Stimulated activated CD4-positive, alpha-beta T cell treated with anti-CD3 and anti-CD28 coated beads, Interleukin-12 subunit alpha, Interleukin-12 subunit beta, amount 100 ng/mL, for 24 hours (primary cell): Measurements from ENCODE around the gene SRGAP2C.
"Not testable (repeated sequence)": the region's sequence is repeated elsewhere in the genome, so short reads cannot be mapped to it uniquely, and the experiment has no call there.

Source experiments
- DNase-seq, 2 experiments: peaks; one replicate each; pipeline ENCODE4 v3.0.0-alpha.2; 2020; ENCODE audit warnings: low read depth in 2 of 2

SRGAP2C gene

DNA sequence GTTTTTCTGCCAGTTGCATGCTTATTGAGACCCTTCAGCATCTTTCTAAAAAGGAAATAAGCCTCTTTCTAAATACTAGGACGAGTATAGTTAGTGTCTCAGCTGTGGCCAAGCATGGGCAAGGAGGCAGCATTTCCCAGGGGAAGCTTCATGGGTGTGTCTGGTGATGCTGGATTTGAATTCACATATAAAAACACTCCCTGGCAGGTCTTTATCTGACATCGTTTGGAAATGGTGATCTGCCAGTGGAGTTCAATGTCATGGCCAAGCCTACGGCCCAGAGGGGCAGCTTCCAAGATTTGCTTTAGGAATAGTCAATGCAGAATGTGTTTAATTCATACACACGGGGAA is 94.7 kb downstream of the SRGAP2C start:
- not testable (repeated sequence) for DNase-seq

DNA sequence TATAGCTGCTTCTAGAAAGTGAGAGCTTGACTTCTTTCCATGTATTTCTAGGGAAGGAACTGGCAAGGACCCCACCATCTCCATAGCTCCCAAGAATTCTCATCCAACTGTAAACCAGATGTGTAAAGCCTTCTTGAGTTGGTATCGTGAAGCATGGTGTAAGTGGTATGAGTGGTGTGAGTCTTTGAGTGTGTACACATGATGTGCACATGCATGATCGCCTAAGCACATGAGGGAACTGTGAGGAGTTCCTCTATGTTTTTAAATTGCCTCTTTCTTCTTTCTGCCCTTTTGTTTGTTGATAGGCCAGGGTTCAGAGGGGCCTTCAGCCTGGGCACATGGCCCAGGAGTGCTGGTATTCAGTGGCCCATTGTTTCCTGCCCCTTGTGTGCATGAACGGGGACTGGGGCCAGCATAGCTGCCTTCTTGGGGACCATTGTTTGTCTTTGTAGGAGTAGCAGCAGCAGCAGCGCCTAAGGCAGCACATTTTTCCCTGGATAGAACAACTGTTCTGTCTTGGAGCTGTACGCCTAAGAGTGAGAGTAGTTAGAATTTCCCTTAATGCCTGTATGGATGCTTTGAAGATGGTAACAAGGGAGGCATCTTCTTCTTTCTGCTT is 96.0 kb downstream of the SRGAP2C start:
- not testable (repeated sequence) for DNase-seq

DNA sequence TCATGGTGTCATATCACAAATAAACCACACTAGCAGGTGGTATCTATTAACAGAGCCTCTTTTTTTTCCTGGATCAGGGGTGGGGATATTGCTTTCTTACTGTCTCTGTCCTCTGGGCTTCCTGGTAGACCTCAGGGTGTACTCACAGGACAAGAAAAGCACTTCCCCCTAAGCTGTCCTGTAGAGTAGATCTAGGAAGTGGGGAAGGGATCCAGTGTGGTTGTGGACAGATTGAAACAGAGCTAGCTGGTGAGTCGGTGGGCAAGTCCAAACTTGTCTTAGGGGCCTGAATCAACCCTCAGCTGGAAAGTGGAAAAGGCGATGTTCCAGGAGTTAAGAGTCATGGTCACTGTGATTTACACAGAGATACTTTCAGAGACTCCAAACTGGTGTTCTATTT is 96.7 kb downstream of the SRGAP2C start:
- DNase-seq: not testable (repeated sequence)

DNA sequence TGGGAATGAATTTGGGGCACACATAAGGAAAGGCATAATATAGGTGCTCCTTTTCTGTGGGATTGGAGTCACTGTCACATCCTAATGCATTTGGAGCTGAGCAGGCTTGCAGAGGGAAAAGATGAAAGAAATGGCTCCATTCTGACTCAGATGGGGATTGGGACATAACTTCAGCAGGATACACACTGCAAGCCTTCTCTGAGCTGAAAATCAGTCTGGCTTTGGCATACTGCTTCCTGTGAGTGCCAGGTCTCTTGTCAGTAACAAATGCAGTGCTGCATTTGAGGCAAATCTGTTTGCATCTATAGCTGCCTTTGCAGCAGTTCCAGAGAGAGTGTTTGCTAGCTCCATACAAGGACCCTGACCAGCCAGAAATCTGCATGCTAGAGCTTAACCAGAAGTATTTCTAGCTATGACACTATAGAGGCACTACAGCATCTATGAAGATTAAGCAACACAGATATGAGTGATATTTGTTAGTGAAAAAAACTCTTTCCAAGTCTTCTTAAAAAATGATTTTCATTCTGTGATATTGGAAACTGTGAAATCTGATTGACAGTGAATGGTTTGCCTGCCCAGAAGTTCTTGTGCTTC is 98.9 kb downstream of the SRGAP2C start:
- not testable (repeated sequence) for DNase-seq

DNA sequence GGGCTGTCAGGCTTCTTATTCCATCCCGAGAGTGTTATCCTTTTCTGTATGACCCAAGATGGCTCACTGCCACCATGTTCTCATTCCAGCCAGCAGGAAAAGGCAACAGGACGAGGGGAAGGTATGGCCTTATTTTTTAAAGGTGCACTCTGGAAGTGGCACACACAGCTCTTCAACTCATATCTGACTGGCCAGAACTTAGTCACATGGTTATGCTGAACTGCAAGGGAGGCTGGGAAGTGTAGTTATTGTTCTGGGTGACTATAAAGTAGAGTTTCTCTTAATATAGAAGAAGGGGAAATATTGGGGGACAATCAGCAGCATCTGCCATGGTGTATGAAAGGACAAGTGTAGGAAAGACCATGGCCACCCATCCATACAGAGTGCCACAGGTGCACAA is 107.8 kb downstream of the SRGAP2C start:
- DNase-seq: not testable (repeated sequence)

DNA sequence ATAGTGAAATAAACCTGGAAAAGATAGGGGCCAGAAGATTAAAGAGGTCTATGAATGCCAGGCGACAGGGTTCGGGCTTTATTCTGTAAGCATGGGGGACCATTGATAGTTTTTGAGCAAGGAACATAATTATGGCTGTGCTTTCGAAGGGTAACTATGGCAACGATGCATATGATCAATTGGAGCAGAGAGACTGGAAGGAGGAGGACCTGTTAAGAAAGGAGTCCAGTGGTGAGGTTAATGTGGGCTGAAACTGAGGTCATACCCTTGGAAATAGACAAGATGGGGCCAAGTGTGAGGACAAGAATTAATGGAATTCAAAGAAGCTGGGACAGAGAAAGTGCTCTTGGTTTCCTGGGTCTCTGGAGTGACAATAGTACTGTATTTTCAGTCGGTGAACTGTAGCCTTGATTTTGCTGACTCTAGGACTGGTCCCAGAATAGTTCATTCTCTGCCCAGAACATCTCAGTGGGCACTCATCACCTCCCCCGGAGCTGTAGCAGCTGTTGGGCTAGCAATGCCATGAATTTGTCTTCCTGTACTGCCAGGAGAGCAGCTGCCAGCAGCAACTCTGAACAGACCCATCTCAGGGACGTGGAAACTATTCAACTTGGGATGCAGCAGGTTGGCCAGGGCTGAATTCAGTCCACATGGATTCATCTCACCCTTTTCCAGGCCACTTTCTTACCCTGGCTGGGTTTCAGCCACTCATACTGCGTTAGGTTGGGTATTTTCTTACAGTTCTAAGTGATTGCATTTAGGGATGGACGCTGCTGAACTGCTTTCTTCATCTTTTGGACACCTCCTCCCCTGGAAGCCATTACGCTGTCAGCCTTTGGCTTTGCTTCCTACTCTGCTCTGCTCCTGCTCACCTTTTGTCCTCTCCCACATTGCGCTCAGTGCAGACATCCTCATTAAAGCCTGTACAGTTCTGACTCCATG is 108.8 kb downstream of the SRGAP2C start:
- not testable (repeated sequence) for DNase-seq

DNA sequence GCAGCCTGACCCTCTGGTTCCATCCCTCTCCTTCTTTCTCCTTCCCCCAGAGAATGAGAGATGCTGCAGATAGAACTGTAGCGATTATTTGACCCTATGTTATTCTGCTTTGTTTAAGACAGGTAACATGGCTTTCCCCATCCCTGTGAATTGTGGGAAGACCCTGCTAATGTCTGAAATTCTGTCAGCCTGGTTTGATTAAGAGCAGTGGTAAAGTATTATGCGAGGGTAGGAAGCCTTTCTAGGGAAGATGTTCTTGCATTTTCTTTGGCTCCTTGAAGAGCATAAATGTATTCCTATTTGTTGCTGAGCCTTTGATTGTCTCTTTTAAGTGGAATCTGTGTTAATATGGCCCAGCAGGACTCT is 109.4 kb downstream of the SRGAP2C start:
- not testable (repeated sequence) for DNase-seq

DNA sequence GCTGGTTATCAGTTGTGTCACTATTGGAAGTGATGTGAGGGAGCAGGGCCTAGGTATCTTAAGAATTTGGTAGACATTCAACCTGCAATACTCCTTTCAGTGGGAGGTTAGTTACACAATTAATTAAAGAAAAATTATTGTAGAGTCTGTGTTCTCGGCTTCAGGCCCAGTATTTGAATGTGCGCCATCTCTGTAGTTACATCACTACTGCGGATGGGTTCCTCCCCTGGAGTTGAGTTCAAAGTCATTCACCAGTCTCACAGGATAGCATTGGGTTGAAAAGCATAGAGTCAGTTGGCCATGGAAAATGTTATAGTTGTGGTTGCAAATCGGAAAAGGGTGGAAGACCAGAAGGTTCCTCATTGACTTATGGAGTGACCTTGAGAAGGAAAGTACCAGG is 111.8 kb downstream of the SRGAP2C start:
- DNase-seq: not testable (repeated sequence)

DNA sequence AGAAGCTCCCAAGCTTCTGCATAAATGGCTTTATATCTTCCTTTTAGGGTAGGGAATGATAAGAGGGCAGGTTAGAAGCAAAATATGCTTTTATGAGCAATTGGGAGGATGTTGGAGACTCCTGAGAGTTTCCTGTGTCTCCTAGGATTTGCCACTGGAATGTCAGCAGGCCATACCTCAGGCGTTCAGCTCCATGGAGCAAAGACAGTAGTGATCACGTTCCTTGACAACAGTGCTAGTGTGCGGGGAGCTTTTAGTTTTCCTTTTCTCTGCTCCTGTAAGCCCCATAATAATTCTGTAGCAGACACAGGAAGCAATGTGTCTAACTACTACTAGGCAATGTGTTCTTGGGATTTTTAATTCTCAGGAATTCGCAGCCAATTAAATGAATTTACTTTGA is 113.8 kb downstream of the SRGAP2C start:
- DNase-seq: not testable (repeated sequence)

DNA sequence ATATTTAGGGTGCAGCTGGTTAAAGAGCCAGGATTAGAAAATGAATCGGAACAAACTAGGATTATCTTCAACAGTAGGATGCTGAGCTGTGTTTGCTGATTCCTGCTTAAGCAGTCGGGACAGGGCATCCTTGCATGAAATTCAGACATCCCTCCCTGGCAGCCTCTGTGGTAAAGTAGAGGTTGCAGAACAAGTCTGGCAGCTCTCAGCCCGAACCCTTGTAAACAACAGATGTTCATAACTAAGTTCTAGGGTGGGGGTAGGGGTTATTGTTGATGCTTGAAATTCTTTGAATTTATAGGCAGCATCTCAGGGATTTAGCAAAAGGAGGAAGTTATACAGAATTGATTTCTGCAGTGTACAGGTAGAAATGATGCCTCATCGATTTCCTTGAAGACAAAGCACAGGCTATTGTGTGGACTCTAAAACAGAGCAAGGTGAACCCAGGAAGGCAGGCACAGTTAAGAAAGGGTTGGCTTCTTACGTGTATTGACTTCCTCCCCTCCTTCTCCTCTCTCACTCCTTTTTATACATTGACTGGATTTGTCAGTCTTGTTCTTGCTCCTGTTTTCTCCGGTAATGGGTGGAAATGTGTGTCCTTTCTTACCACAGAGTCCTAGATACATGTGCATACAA is 114.9 kb downstream of the SRGAP2C start:
- not testable (repeated sequence) for DNase-seq

DNA sequence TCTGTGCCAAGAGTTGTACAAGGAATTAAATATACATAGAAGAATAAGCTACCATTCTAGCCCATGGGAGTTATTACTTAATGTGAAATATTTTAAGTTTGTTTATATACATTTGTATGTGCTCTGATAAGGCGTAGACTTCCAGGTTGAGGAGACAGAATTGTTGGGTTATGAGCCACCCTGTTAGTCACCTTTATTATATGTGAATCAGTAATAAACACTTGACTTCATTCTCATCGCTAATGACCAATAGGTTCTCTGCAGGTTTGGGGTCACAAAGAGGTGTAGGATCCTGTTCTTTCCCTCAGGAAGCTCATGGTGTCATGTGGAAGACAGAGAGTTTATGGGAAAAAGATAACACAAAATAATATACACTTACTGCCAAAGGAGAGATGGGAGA is 117.1 kb downstream of the SRGAP2C start:
- DNase-seq: not testable (repeated sequence)

DNA sequence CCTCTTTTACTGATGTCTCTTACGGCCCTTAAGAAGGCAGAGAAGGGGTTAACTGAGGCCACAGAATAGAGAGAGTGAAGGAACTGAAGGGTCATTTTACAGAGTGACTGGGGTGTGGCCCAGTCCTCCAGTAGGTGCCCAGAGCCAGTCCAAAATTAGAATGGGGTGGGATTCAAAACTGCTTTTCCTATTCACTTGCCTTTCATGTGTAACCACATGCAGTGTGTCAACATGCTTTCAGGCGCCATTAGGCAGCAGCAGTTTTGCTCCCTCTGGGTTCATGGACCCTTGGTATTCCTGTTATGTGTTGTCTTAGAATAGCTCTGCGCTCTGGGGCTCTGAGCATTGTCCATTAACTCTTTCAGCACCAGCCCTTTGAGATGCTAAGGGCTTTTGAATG is 123.0 kb downstream of the SRGAP2C start:
- DNase-seq: not testable (repeated sequence)

DNA sequence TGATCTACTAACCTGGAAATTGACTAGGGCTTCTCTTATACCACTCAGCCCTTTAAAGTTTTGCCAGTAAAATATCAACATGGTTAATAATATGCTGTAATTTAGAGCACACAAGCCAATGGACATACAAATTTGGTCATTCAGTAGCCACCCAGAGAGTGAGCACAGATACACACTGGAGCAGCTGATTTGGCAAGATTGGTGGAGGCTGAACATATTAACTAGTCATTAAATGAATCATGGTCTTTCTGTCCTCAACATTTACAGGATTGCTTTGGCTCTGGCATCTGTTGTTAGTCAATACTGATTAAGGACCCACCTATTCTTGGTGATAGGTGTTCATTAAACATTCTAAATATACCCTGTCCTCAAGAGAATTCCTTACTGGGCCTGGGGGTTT is 130.7 kb downstream of the SRGAP2C start:
- not testable (repeated sequence) for DNase-seq

DNA sequence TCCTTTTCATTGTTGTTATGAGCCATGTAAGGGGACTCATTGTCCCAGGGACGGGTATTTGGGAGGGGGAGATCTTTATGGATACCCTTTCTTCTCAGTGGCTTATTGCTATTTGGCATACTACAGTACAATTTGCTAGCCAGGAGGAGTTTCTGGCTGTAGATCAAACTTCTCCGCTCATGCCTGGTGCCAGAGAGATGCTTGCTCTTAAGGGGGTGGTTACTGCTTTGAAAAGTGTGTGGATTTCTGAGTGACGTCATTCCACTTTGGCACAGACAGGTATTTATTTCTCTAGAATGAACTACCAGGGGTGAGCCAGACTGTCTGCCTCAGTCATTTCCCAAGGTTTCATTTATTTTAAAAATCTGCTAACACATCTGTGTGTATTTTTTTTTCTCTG is 131.3 kb downstream of the SRGAP2C start:
- DNase-seq: not testable (repeated sequence)

DNA sequence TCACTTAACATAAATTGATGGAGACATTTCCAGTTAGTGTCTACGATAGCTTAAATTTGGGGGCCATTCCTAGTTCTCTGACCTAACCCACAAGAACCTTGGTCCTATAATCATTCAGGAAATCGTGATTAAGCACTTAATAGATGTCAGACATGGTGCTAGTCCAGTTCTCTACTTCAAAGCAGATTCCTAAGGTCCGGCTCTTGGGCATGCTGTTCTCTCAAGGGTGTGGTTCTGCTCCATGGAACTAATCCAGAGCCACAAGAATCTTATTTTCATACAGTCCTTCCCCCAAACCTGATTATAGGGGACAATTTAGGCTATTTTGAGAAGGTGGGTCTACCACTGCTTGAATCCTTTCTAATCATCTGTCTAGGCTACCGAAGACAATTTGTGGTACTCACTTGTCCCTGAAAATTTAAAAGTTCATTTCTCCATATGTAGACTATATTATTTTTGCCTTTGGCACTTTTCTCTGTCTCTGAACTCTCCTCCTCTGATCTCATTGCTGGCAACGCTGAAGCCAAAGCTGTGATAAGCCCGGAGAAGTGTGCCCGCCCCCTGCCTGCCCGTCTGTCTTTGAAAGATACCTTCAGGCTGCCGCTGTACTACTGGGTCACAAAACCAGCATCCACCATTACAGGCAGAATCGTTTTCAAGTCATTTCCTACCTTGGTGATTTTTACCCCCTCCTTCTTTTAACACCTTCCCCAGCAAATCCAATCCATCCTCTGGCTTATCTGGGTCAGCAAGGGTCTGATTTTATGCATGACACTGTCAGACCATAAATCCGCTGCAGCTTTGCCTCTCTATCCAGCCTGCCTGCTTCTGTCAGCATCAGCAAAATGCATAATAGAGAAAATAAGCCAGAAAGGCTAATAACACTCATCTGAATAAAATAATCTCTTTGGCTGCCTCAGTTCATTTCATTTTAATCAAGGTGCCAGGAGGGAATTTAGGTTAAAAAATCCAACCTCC is 133.0 kb downstream of the SRGAP2C start:
- not testable (repeated sequence) for DNase-seq

DNA sequence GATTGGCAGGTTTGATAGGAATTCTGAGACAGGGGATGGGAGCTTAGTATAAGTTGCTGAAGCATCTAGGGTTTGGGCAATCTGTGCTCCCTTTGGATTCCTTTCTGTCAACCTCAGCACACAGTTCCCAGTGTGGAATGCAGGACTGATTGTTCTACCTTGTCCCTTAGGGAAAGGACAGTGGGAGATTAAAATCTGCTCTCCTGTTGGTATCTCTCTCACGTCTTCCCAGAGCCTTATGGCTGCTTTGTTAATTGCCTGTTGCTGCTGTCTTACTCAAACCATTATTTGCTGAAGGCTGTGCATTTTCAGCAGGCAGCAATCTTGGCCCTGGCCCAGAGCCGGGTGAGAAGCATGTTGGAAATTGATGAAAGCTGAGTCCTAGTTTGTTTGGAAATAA is 133.9 kb downstream of the SRGAP2C start:
- DNase-seq: not testable (repeated sequence)

DNA sequence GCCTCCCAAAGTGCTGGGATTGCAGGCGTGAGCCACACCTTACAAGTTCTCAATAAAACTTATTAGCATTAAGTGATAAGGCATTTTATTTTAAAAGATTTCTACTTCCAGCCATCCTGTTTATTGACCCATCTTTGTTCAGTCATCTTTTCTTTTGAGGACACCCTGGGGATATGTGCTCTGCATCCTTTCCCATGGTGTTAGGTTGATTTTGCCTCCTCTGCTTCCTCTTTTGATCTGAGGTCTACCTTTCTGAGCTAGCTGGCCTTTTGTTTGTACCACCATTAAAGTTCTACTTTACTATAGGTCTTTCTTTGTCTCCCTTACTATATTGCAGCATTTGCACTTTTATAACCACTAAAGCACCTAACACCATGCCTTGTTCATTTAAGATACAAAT is 136.9 kb downstream of the SRGAP2C start:
- not testable (repeated sequence) for DNase-seq

DNA sequence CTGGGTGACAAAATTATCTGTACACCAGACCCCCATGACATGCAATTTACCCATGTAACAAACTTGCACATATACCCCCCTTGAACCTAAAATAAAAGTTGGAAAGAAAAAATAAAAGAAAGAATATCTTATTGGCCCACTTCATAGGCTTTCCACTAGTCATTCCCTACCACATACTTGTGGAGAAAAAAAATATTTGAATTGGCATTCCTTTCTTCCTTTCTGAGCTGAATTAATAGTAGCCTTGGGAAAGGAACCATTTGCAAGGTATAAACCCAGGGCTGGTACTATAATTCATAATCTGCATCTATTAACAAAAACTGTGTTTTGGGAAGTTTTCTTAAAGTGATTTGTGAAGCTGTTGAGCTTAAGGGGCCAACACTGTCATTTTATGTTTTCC is 140.0 kb downstream of the SRGAP2C start:
- not testable (repeated sequence) for DNase-seq

DNA sequence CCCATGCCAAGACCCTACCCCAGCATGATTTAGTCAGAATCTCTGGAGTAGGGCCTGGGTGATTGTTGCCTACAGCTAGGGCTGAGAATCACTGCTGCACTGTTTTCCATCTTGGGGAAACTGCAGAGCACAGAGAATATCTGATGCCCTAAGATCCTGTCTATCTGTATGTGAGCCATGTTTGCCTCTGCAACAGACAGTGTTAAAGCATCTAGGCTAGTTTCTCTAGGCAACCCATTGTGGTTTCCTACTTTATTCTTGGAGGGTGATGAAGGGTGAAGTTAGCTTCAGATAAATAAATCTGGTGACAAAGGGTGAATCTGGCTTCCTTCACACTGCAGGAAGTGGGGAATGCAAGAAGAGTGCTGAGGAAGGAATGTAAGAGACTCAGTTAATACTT is 147.4 kb downstream of the SRGAP2C start:
- not testable (repeated sequence) for DNase-seq

DNA sequence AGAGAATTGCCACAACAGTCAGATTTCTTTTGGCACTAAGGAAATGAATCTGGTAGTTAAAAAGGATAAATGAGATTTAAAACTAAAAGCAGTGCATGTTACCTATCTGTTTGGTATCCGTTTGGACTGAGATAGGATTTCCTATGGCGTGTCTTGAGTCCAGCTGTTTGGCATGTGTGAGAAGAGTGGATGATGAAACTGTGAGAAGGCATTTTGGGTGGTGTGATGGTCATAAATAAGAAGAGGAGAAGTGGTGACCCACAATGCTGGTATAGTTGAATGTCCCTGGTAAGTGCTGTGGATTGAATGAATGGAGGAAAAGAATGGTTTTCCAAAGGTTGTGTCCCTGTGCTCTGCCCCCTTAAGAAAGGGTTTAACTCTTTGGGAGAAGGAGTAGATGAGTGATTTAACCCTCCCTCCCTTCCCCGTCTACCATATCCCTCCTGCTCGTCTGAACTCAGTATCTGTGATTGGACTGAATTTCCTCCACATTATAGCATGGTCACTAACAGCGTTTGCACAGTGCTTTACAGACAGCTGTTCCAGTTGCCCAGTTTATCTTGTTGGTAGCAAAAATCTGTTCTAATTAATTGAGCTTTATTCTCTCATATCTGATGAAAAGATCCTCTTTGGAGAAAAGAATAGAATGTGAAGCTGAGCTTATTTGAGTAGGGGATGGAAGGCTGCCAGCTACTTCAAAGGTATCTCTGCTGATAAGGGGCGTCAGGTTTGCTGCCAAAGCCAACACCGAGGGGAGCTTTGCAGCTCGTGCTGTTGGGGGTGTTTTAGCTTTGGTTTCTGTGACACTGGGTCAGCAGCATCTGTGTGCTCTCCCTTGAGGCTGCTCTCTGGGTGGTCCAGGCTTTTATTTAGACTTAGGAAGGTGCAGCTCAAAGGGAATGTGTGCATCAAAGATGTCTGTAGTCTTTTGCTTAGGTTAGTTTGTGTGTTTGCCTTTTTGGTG is 148.1 kb downstream of the SRGAP2C start:
- DNase-seq: not testable (repeated sequence)
